SK-N-SH (cell line): ENCODE results near the gene LHX4.

ENCODE experiments used
- CTCF ChIP-seq: fragments of 200-600 bp; sonication (generic); IDR thresholded peaks from 2 replicates; pipeline ENCODE4 v1.6.1; 2017; ENCODE audit warnings: antibody characterized with exemption, mild to moderate bottlenecking, moderate library complexity
- EP300 ChIP-seq, 2 experiments: IDR thresholded peaks; 2 replicates each; pipeline versions ENCODE4 v1.4.0 to v1.6.1; 2012; ENCODE audit warnings: borderline replicate concordance in 1 of 2, low read depth in 1 of 2, low read length in 1 of 2
- FOXJ3 ChIP-seq: sonication (generic); formaldehyde crosslinking; IDR thresholded peaks from 2 replicates; pipeline ENCODE4 v1.5.1; 2020; ENCODE audit warnings: mild to moderate bottlenecking, missing genetic modification reagents
- FOXM1 ChIP-seq: IDR thresholded peaks from 2 replicates; pipeline ENCODE4 v1.4.0; 2012; ENCODE audit warnings: low read depth, mild to moderate bottlenecking
- MXI1 ChIP-seq: IDR thresholded peaks from 2 replicates; pipeline ENCODE4 v1.6.1; 2012; ENCODE audit warnings: mild to moderate bottlenecking, low read depth, low read length, improper control_type of control experiment
- POLR2AphosphoS5 ChIP-seq: IDR thresholded peaks from 2 replicates; pipeline ENCODE4 v1.6.1; 2012; ENCODE audit warnings: low read depth, low read length
- USF2 ChIP-seq: fragments of 150-350 bp; IDR thresholded peaks from 2 replicates; pipeline ENCODE4 v1.6.1; 2017; ENCODE audit warnings: antibody characterized with exemption, low read length, low read depth, borderline replicate concordance
- TF ChIP-seq, protein P1 (sequence below): IDR thresholded peaks from 2 replicates; pipeline ENCODE4 v1.6.1; 2012; ENCODE audit warnings: mild to moderate bottlenecking, low read depth, low read length, moderate library complexity

GRCh38 chr1:180277476-180278193, 47.6 kb downstream of the LHX4 start:
- TF ChIP-seq FOXM1 (no peak), CTCF (no peak), POLR2AphosphoS5 (no peak), FOXJ3 (CRISPR knock-in tag) (no peak), USF2 (no peak), MXI1 (0 out of 2 replicates have a peak, but pooled peaks have one; percentile 38), EP300 (IDR thresholded peaks at IDR 0.05; ENCODE audit: borderline replicate concordance in 1 of 2, low read depth in 1 of 2, low read length in 1 of 2) (no peak)
- TF ChIP-seq, protein P1, sequence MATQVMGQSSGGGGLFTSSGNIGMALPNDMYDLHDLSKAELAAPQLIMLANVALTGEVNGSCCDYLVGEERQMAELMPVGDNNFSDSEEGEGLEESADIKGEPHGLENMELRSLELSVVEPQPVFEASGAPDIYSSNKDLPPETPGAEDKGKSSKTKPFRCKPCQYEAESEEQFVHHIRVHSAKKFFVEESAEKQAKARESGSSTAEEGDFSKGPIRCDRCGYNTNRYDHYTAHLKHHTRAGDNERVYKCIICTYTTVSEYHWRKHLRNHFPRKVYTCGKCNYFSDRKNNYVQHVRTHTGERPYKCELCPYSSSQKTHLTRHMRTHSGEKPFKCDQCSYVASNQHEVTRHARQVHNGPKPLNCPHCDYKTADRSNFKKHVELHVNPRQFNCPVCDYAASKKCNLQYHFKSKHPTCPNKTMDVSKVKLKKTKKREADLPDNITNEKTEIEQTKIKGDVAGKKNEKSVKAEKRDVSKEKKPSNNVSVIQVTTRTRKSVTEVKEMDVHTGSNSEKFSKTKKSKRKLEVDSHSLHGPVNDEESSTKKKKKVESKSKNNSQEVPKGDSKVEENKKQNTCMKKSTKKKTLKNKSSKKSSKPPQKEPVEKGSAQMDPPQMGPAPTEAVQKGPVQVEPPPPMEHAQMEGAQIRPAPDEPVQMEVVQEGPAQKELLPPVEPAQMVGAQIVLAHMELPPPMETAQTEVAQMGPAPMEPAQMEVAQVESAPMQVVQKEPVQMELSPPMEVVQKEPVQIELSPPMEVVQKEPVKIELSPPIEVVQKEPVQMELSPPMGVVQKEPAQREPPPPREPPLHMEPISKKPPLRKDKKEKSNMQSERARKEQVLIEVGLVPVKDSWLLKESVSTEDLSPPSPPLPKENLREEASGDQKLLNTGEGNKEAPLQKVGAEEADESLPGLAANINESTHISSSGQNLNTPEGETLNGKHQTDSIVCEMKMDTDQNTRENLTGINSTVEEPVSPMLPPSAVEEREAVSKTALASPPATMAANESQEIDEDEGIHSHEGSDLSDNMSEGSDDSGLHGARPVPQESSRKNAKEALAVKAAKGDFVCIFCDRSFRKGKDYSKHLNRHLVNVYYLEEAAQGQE = no peak
